IMR-90 (cell line): Measurements from ENCODE around the gene KCNA10. TPM values are rescaled to one million over a fixed set of nuclear protein-coding genes. Genes with fewer than 3 reads are reported as not detected.

Experiments
- ATAC-seq: fragments of 200-7000 bp; cut with Tn5 transposase; 2 replicates; pipeline ENCODE4 v1.9.1; 2020; ENCODE audit warnings: low read depth, mild to moderate bottlenecking, moderate library complexity
- BruUV-seq: library from RNA; stranded (reverse); fragments of 400-500 nt; replicated peaks from 2 replicates; lab custom pipeline; 2021; lab: Mats Ljungman, UMichigan
- CTCF ChIA-PET: fragments of 300-600 bp; formaldehyde crosslinking; extraction: SDS; loops from one replicate; lab custom pipeline; 2021; ENCODE audit warnings: antibody characterized with exemption; lab: Yijun Ruan, JAX
- POLR2A ChIA-PET: fragments of 300-600 bp; sonication (Branson Sonifier 250); formaldehyde crosslinking; loops from one replicate; lab custom pipeline; 2022; ENCODE audit warnings: antibody characterized with exemption; ENCODE audit not compliant: unreplicated experiment; lab: Charles Lee
- DNase-seq: peaks from one replicate; pipeline ENCODE4 v3.0.0; 2013
- H2AFZ ChIP-seq: replicated peaks from 2 replicates; pipeline ENCODE3; 2013; ENCODE audit warnings: low read length, mild to moderate bottlenecking; ENCODE audit not compliant: poor library complexity
- H2AK5ac ChIP-seq: 2 replicates; pipeline ENCODE4 v1.6.1; 2013; ENCODE audit warnings: low read depth, low read length, inconsistent platforms
- H2AK9ac ChIP-seq: replicated peaks from 2 replicates; pipeline ENCODE3; 2013; ENCODE audit warnings: mild to moderate bottlenecking, low read depth, low read length, moderate library complexity; ENCODE audit not compliant: poor library complexity
- H2BK120ac ChIP-seq: 2 replicates; pipeline ENCODE4 v1.6.1; 2013; ENCODE audit warnings: low read depth, low read length, inconsistent platforms
- H2BK15ac ChIP-seq: 3 replicates; pipeline ENCODE4 v1.6.1; 2013; ENCODE audit warnings: low read depth, low read length, inconsistent platforms
- H2BK20ac ChIP-seq: 2 replicates; pipeline ENCODE4 v1.6.1; 2013; ENCODE audit warnings: low read depth, mild to moderate bottlenecking, inconsistent platforms, low read length, moderate library complexity
- H2BK5ac ChIP-seq: 2 replicates; pipeline ENCODE4 v1.6.1; 2013; ENCODE audit warnings: mild to moderate bottlenecking, low read depth, low read length, inconsistent platforms; ENCODE audit not compliant: poor library complexity, severe bottlenecking
- H3K14ac ChIP-seq: replicated peaks from 2 replicates; pipeline ENCODE4 v1.6.1; 2013; ENCODE audit warnings: low read depth, low read length, inconsistent platforms
- H3K18ac ChIP-seq: 2 replicates; pipeline ENCODE4 v1.6.1; 2013; ENCODE audit warnings: low read depth, low read length, control low read depth
- H3K23ac ChIP-seq: 2 replicates; pipeline ENCODE4 v1.6.1; 2013; ENCODE audit warnings: low read depth, low read length, inconsistent platforms
- H3K27ac ChIP-seq: 2 replicates; pipeline ENCODE4 v1.5.1; 2013; ENCODE audit warnings: mild to moderate bottlenecking, control low read depth, low read length; ENCODE audit not compliant: insufficient read depth
- H3K27me3 ChIP-seq: 2 replicates; pipeline ENCODE4 v1.6.1; 2013; ENCODE audit warnings: low read length; ENCODE audit not compliant: control insufficient read depth, insufficient read depth
- H3K36me3 ChIP-seq: 2 replicates; pipeline ENCODE4 v1.6.1; 2013; ENCODE audit warnings: low read length, mixed read lengths; ENCODE audit not compliant: control insufficient read depth, insufficient read depth
- H3K4ac ChIP-seq: 2 replicates; pipeline ENCODE4 v1.6.1; 2013; ENCODE audit warnings: low read depth, low read length, inconsistent platforms
- H3K4me1 ChIP-seq: 2 replicates; pipeline ENCODE4 v1.6.1; 2013; ENCODE audit warnings: low read length, mixed read lengths; ENCODE audit not compliant: control insufficient read depth, insufficient read depth
- H3K4me2 ChIP-seq: 2 replicates; pipeline ENCODE4 v1.6.1; 2013; ENCODE audit warnings: low read depth, mild to moderate bottlenecking, control low read depth, low read length, moderate library complexity
- H3K4me3 ChIP-seq: 2 replicates; pipeline ENCODE4 v1.5.1; 2013; ENCODE audit warnings: low read depth, mild to moderate bottlenecking, control low read depth, low read length, moderate library complexity; ENCODE audit not compliant: insufficient read depth
- H3K56ac ChIP-seq: 2 replicates; pipeline ENCODE4 v1.6.1; 2013; ENCODE audit warnings: low read length, inconsistent platforms; ENCODE audit not compliant: insufficient read depth; ENCODE audit errors: extremely low read depth
- H3K79me1 ChIP-seq, 2 experiments: 2 replicates each; pipeline ENCODE4 v1.6.1; 2013; ENCODE audit warnings: low read length in 2 of 2, inconsistent platforms in 1 of 2, low read depth in 1 of 2
- H3K9ac ChIP-seq: 2 replicates; pipeline ENCODE4 v1.6.1; 2013; ENCODE audit warnings: low read depth, low read length, control low read depth
- H3K9me1 ChIP-seq: 2 replicates; pipeline ENCODE4 v1.6.1; 2013; ENCODE audit warnings: low read length, inconsistent platforms; ENCODE audit not compliant: insufficient read depth
- H3K9me3 ChIP-seq: 2 replicates; pipeline ENCODE4 v1.6.1; 2013; ENCODE audit warnings: low read length; ENCODE audit not compliant: control insufficient read depth, insufficient read depth
- H4K20me1 ChIP-seq: 2 replicates; pipeline ENCODE4 v1.6.1; 2013; ENCODE audit warnings: low read length, inconsistent platforms; ENCODE audit not compliant: insufficient read depth
- H4K5ac ChIP-seq: 2 replicates; pipeline ENCODE4 v1.6.1; 2013; ENCODE audit warnings: mild to moderate bottlenecking, low read depth, low read length, control low read depth
- H4K8ac ChIP-seq, 2 experiments: 2 replicates each; pipeline ENCODE4 v1.6.1; 2013; ENCODE audit warnings: low read depth in 2 of 2, low read length in 2 of 2, control low read depth in 1 of 2, inconsistent platforms in 1 of 2
- H4K91ac ChIP-seq: 2 replicates; pipeline ENCODE4 v1.6.1; 2013; ENCODE audit warnings: low read depth, low read length, inconsistent platforms; ENCODE audit not compliant: insufficient read depth
- MAZ ChIP-seq: IDR thresholded peaks from 2 replicates; pipeline ENCODE4 v1.6.1; 2012; ENCODE audit warnings: low read depth, mild to moderate bottlenecking, low read length, improper control_type of control experiment, moderate library complexity, borderline replicate concordance
- MXI1 ChIP-seq: IDR thresholded peaks from 2 replicates; pipeline ENCODE4 v1.6.1; 2012; ENCODE audit warnings: low read depth, mild to moderate bottlenecking, low read length, moderate library complexity, borderline replicate concordance
- WGBS, 2 experiments: methylation state at CpG; one replicate each; pipeline versions ENCODE4 v1.1.5 to v1.1.7; 2013; ENCODE audit warnings: missing lambda C conversion rate in 2 of 2; ENCODE audit not compliant: insufficient read length in 1 of 2; ENCODE audit errors: extremely low coverage in 2 of 2; 5-methylcytosine and 5-hydroxymethylcytosine counted together
- dilution Hi-C: fragments of 300-500 bp; cut with HindIII; formaldehyde crosslinking; loops from one replicate; pipeline ENCODE4 v1.14.3; 2018; ENCODE audit warnings: low sequenced_read_pairs; ENCODE audit not compliant: unreplicated experiment
- in situ Hi-C: fragments of 300-500 bp; cut with MboI; formaldehyde crosslinking; loops from 3 replicates; pipeline ENCODE4 v1.14.3; 2019; ENCODE audit warnings: low sequenced_read_pairs, inconsistent platforms, mixed read lengths
- intact Hi-C: fragments of 100-400 bp; cut with micrococcal nuclease; formaldehyde crosslinking; loops from 2 replicates; pipeline ENCODE4 v1.10.0; 2022
- polyA plus RNA-seq, 3 experiments: library from polyadenylated mRNA; depleted of rRNA; stranded (reverse); fragments of >200 nt; gene quantifications; 2 replicates each; pipeline ENCODE4 v1.2.3, GENCODE V29; 2012; ENCODE audit warnings: low replicate concordance in 1 of 3
- total RNA-seq: library from RNA; depleted of rRNA; stranded (reverse); fragments of >200 nt; gene quantifications from 2 replicates; pipeline ENCODE4 v1.2.3, GENCODE V29; 2012
- TF ChIP-seq, protein P1 (sequence below): conservative IDR thresholded peaks from 2 replicates; pipeline ENCODE4 v1.5.1; 2012; ENCODE audit warnings: mild to moderate bottlenecking, low read depth, low read length, improper control_type of control experiment

Gene KCNA10
- total and polyA plus RNA-seq, 2 of the 4 experiments (the other 2 are of a cell fraction), result not detected

- in situ Hi-C loops, result no loop called here
- no peak overlapping the region for H3K27ac ChIP-seq
- H3K4me3 ChIP-seq, result no peak overlapping the region
- H4K20me1 ChIP-seq, result no peaks in the 10 kb centered on the region
- no peak overlapping the region for H3K9ac ChIP-seq
- dilution Hi-C loops, result no loop called here
- no peak for DNase-seq
- H4K91ac ChIP-seq, result no peak overlapping the region
- H3K14ac ChIP-seq, result no peak overlapping the region
- H2AK9ac ChIP-seq, result no peak overlapping the region
- H4K5ac ChIP-seq, result no peak overlapping the region
- ATAC-seq, result no peak
- H3K18ac ChIP-seq, result no peak overlapping the region
- intact Hi-C loops, result no loop called here
- 60% methylated on average over 2 of the region's 6 CpGs; no CpG with 5 or more reads in 1 of the 2 experiments for WGBS, 2 experiments
- no peak overlapping the region for H2AFZ ChIP-seq
- no peak overlapping the region for H2BK120ac ChIP-seq
- no peak overlapping the region for H2AK5ac ChIP-seq
- H3K56ac ChIP-seq, result no peak overlapping the region
- no TSS peak for BruUV-seq
- no peak overlapping the region for H3K23ac ChIP-seq
- no peak overlapping the region for H2BK5ac ChIP-seq
- no peak overlapping the region for H4K8ac ChIP-seq
- H2BK20ac ChIP-seq, result no peak overlapping the region
- ChIA-PET POLR2A (no interaction called here), CTCF (no interaction called here)
- no peaks in the 10 kb centered on the region for H3K79me1 ChIP-seq
- no peak overlapping the region for H2BK15ac ChIP-seq
- H3K4me2 ChIP-seq, result no peak overlapping the region
- no peak for TF ChIP-seq MXI1
- TF ChIP-seq MAZ, result no peak
- TF ChIP-seq, protein P1, sequence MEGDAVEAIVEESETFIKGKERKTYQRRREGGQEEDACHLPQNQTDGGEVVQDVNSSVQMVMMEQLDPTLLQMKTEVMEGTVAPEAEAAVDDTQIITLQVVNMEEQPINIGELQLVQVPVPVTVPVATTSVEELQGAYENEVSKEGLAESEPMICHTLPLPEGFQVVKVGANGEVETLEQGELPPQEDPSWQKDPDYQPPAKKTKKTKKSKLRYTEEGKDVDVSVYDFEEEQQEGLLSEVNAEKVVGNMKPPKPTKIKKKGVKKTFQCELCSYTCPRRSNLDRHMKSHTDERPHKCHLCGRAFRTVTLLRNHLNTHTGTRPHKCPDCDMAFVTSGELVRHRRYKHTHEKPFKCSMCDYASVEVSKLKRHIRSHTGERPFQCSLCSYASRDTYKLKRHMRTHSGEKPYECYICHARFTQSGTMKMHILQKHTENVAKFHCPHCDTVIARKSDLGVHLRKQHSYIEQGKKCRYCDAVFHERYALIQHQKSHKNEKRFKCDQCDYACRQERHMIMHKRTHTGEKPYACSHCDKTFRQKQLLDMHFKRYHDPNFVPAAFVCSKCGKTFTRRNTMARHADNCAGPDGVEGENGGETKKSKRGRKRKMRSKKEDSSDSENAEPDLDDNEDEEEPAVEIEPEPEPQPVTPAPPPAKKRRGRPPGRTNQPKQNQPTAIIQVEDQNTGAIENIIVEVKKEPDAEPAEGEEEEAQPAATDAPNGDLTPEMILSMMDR, result no peak
- no peak overlapping the region for H3K4ac ChIP-seq
- peaks cover 53% of the 10 kb centered on the region for H3K27me3 ChIP-seq
- no peaks in the 10 kb centered on the region for H3K9me1 ChIP-seq
- H3K36me3 ChIP-seq, result no peaks in the 10 kb centered on the region
- H3K9me3 ChIP-seq, result no peaks in the 10 kb centered on the region
- H3K4me1 ChIP-seq, result no peaks in the 10 kb centered on the region
Observed at GRCh38 chr1:110501488-110502132, 17.4 kb downstream of the KCNA10 start.
